Body of pancreas (tissue), 4 donors: ENCODE results near the gene ZNF521.

Experiments used
- POLR2A ChIP-seq, 3 donors: fragments of 450-650 bp; IDR thresholded peaks; one replicate each; pipeline ENCODE4 v1.6.1; 2016; ENCODE audit warnings: antibody characterized with exemption in 3 of 3, mild to moderate bottlenecking in 2 of 3
- TF ChIP-seq, protein P1 (sequence below), 7 experiments: fragments of 450-650 bp in 4 of 7; fragments of 200-600 bp in 3 of 7; sonication (generic) in 3 of 7; IDR thresholded peaks; one replicate each; pipeline ENCODE4 v1.5.1; 2016 to 2019; ENCODE audit warnings: antibody characterized with exemption in 7 of 7

DNA sequence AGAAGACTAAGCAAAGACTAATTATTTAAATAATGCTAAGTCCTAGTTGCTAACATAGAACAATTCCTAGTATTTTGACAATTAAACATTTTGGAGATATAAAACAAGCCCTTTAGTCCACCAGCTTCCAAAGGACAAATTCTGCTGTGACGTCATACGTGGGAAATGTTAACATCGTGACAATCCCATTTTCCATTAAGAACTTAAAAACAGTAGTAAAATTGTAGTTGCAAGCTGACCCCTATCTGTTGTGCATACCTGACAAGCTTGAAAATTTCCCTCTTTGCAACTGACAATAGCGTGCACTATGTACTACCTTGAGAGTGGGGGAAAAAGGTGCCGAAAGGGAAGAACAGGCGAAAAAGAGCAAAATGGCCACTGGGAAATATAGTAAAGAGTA is 279.8 kb downstream of the ZNF521 start:
- TF ChIP-seq, protein P1, sequence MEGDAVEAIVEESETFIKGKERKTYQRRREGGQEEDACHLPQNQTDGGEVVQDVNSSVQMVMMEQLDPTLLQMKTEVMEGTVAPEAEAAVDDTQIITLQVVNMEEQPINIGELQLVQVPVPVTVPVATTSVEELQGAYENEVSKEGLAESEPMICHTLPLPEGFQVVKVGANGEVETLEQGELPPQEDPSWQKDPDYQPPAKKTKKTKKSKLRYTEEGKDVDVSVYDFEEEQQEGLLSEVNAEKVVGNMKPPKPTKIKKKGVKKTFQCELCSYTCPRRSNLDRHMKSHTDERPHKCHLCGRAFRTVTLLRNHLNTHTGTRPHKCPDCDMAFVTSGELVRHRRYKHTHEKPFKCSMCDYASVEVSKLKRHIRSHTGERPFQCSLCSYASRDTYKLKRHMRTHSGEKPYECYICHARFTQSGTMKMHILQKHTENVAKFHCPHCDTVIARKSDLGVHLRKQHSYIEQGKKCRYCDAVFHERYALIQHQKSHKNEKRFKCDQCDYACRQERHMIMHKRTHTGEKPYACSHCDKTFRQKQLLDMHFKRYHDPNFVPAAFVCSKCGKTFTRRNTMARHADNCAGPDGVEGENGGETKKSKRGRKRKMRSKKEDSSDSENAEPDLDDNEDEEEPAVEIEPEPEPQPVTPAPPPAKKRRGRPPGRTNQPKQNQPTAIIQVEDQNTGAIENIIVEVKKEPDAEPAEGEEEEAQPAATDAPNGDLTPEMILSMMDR (IDR thresholded peaks at IDR 0.05), result no peak
- no peak for TF ChIP-seq POLR2A (IDR thresholded peaks at IDR 0.05)
